ENCODE results near the gene RGS6. TPM values are rescaled to one million over a fixed set of nuclear protein-coding genes. Genes with fewer than 3 reads are reported as not detected.
A peak's percentile ranks its signal among the peaks of the same experiment; 100 is the strongest.

The RGS6 gene
- total and polyA plus RNA-seq, 2 of the 4 experiments (the other 2 are of a cell fraction): not detected

GRCh38 chr14:72608391-72609204, 676.4 kb downstream of the RGS6 start:
- no TSS peak for BruUV-seq (replicated peaks)
- peak; percentile 52; the same call in 1 of the 2 replicates for TF ChIP-seq BHLHE40 (IDR thresholded peaks at IDR 0.05; ENCODE audit: low read depth, low read length)
- TF ChIP-seq NFE2L2 (IDR thresholded peaks at IDR 0.05; ENCODE audit: low read depth, low read length): peak; percentile 89
- TF ChIP-seq MXI1 (IDR thresholded peaks at IDR 0.05; ENCODE audit: borderline replicate concordance, low read depth, low read length): no peak
- peak; percentile 98 for TF ChIP-seq FOS (IDR thresholded peaks at IDR 0.05; ENCODE audit: low read depth, low read length)
- peak; percentile 89 for TF ChIP-seq MAZ (IDR thresholded peaks at IDR 0.05; ENCODE audit: borderline replicate concordance, low read depth, low read length)
- TF ChIP-seq RCOR1 (IDR thresholded peaks at IDR 0.05; ENCODE audit: insufficient replicate concordance, low read length): no peak
- TF ChIP-seq, protein P1, sequence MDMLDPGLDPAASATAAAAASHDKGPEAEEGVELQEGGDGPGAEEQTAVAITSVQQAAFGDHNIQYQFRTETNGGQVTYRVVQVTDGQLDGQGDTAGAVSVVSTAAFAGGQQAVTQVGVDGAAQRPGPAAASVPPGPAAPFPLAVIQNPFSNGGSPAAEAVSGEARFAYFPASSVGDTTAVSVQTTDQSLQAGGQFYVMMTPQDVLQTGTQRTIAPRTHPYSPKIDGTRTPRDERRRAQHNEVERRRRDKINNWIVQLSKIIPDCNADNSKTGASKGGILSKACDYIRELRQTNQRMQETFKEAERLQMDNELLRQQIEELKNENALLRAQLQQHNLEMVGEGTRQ (IDR thresholded peaks at IDR 0.05; ENCODE audit: low read depth, low read length): no peak
- TF ChIP-seq, protein P2, sequence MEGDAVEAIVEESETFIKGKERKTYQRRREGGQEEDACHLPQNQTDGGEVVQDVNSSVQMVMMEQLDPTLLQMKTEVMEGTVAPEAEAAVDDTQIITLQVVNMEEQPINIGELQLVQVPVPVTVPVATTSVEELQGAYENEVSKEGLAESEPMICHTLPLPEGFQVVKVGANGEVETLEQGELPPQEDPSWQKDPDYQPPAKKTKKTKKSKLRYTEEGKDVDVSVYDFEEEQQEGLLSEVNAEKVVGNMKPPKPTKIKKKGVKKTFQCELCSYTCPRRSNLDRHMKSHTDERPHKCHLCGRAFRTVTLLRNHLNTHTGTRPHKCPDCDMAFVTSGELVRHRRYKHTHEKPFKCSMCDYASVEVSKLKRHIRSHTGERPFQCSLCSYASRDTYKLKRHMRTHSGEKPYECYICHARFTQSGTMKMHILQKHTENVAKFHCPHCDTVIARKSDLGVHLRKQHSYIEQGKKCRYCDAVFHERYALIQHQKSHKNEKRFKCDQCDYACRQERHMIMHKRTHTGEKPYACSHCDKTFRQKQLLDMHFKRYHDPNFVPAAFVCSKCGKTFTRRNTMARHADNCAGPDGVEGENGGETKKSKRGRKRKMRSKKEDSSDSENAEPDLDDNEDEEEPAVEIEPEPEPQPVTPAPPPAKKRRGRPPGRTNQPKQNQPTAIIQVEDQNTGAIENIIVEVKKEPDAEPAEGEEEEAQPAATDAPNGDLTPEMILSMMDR (conservative IDR thresholded peaks at IDR 0.05; ENCODE audit: low read depth, low read length): 0 out of 2 replicates have a peak, but pooled peaks have one; percentile 4
- no peak for TF ChIP-seq ELK1 (IDR thresholded peaks at IDR 0.05; ENCODE audit: borderline replicate concordance, low read depth, low read length)
- TF ChIP-seq CHD1 (IDR thresholded peaks at IDR 0.05; ENCODE audit: low read depth, low read length): no peak
- TF ChIP-seq RFX5 (IDR thresholded peaks at IDR 0.05; ENCODE audit: low read depth, low read length): 0 out of 2 replicates have a peak, but pooled peaks have one; percentile 32
- no peak; the same call in 1 of the 2 replicates for TF ChIP-seq RAD21 (IDR thresholded peaks at IDR 0.05; ENCODE audit: low read length)

More at GRCh38 chr14:72608391-72609204, 676.4 kb downstream of the RGS6 start:
- DNase-seq: peak; percentile 97
- Histone ChIP-seq H3K27ac (ENCODE audit: insufficient read depth, low read length) (peak overlapping the region; percentile 95), H2BK5ac (ENCODE audit: low read depth, low read length, poor library complexity, severe bottlenecking) (peak overlapping the region; percentile 99), H3K27me3 (ENCODE audit: control insufficient read depth, insufficient read depth, low read length) (no peaks in the 10 kb centered on the region), H3K9ac (ENCODE audit: low read depth, low read length) (peak overlapping the region; percentile 75), H2AFZ (replicated peaks; ENCODE audit: low read length, poor library complexity) (peak overlapping the region; percentile 79), H2BK120ac (ENCODE audit: low read depth, low read length) (peak overlapping the region; percentile 100), H3K18ac (ENCODE audit: low read depth, low read length) (peak overlapping the region; percentile 99), H3K14ac (replicated peaks; ENCODE audit: low read depth, low read length) (peak overlapping the region; percentile 99), H3K36me3 (ENCODE audit: control insufficient read depth, insufficient read depth, low read length) (no peaks in the 10 kb centered on the region), H2BK15ac (ENCODE audit: low read depth, low read length) (peak overlapping the region; percentile 99; the same call in 2 of the 3 replicates), H3K9me3 (ENCODE audit: control insufficient read depth, insufficient read depth, low read length) (no peaks in the 10 kb centered on the region), H3K4ac (ENCODE audit: low read depth, low read length) (peak overlapping the region; percentile 100), H3K23ac (ENCODE audit: low read depth, low read length) (peak overlapping the region; percentile 100), H2BK20ac (ENCODE audit: low read depth, low read length) (peak overlapping the region; percentile 100), H2AK5ac (ENCODE audit: low read depth, low read length) (peak overlapping the region; percentile 99), H3K4me2 (ENCODE audit: low read depth, low read length) (peak overlapping the region; percentile 69), H3K4me3 (ENCODE audit: insufficient read depth, low read depth, low read length) (no peak overlapping the region), H3K56ac (ENCODE audit: extremely low read depth, insufficient read depth, low read length) (peak overlapping the region; percentile 98), H4K91ac (ENCODE audit: insufficient read depth, low read depth, low read length) (peak overlapping the region; percentile 100), H4K8ac (ENCODE audit: low read depth in 2 of 2, low read length in 2 of 2) (peak overlapping the region; percentile 93 to 100), H3K4me1 (ENCODE audit: control insufficient read depth, insufficient read depth, low read length) (peaks cover 27% of the 10 kb centered on the region), H3K79me1 (ENCODE audit: low read depth in 1 of 2, low read length in 2 of 2) (peaks cover 0 to 30% of the 10 kb centered on the region in 2 experiments; a peak in 2 of 4 replicates), H2AK9ac (replicated peaks; ENCODE audit: low read depth, low read length, poor library complexity) (peak overlapping the region; percentile 98), H4K20me1 (ENCODE audit: insufficient read depth, low read length) (no peaks in the 10 kb centered on the region), H3K9me1 (ENCODE audit: insufficient read depth, low read length) (peaks cover 29% of the 10 kb centered on the region), H4K5ac (ENCODE audit: low read depth, low read length) (peak overlapping the region; percentile 99)
- ChIA-PET POLR2A (ENCODE audit: unreplicated experiment) (interaction anchor here (0.5 to 1.2 kb wide), 5 partner anchors 9 to 213 kb away, joined by 3 to 4 read pairs (median 4); no protein-coding TSS in a partner anchor), CTCF (interaction anchor here (0.6 to 1.2 kb wide), 5 partner anchors 33 to 255 kb away, joined by 3 to 5 read pairs (median 3); no protein-coding TSS in a partner anchor)
- dilution Hi-C loops (cut with HindIII; ENCODE audit: low sequenced_read_pairs, unreplicated experiment) (no loop called here), in situ Hi-C loops (cut with MboI; ENCODE audit: low sequenced_read_pairs) (loop anchor here (10.0 kb wide), 1 partner anchor 84 kb away; no protein-coding TSS in a partner anchor), intact Hi-C loops (cut with micrococcal nuclease) (loop anchor here (1.0 to 5.0 kb wide), 3 partner anchors 57 to 284 kb away; partner anchors contain the start of gene DPF3)
- peak; percentile 76 for ATAC-seq (ENCODE audit: low read depth)
- no CpG with 5 or more reads among the region's 8 CpGs for WGBS, 2 experiments (ENCODE audit: extremely low coverage in 2 of 2, insufficient read length in 1 of 2)
